Endothelial cell of umbilical vein (primary cell): ENCODE measurements around the gene RHAG.

ENCODE experiments used
- EZH2 ChIP-seq: IDR thresholded peaks from 2 replicates; pipeline ENCODE4 v1.6.1; 2012; ENCODE audit warnings: borderline replicate concordance, low read depth, mild to moderate bottlenecking, moderate library complexity, low read length, inconsistent platforms; ENCODE audit not compliant: severe bottlenecking
- FOS ChIP-seq: IDR thresholded peaks from 2 replicates; pipeline ENCODE4 v1.6.1; 2011; ENCODE audit warnings: mild to moderate bottlenecking, low read length, moderate library complexity, borderline replicate concordance; ENCODE audit not compliant: insufficient read depth
- JUN ChIP-seq: IDR thresholded peaks from 2 replicates; pipeline ENCODE4 v1.6.1; 2011; ENCODE audit warnings: borderline replicate concordance, low read depth; ENCODE audit not compliant: insufficient read length, insufficient read depth
- MAX ChIP-seq: IDR thresholded peaks from 2 replicates; pipeline ENCODE4 v1.6.1; 2011; ENCODE audit not compliant: insufficient read depth, insufficient read length
- POLR2A ChIP-seq: IDR thresholded peaks from 2 replicates; pipeline ENCODE4 v1.6.1; 2012; ENCODE audit warnings: low read depth, mild to moderate bottlenecking, control low read depth, low read length
- POLR2AphosphoS5 ChIP-seq: IDR thresholded peaks from 2 replicates; pipeline ENCODE4 v1.6.1; 2012; ENCODE audit warnings: low read depth, mild to moderate bottlenecking, control low read depth, low read length, moderate library complexity; ENCODE audit not compliant: insufficient read depth
- TF ChIP-seq, protein P1 (sequence below), 2 donors: IDR thresholded peaks; 1 replicate in 1 of 2; 2 replicates in 1 of 2; pipeline ENCODE4 v1.5.1; 2011; ENCODE audit warnings: low read length in 2 of 2, mild to moderate bottlenecking in 2 of 2, moderate library complexity in 2 of 2, control low read depth in 1 of 2, inconsistent platforms in 1 of 2, low read depth in 1 of 2; ENCODE audit not compliant: insufficient read depth in 1 of 2; ENCODE audit errors: extremely low read depth in 1 of 2

DNA sequence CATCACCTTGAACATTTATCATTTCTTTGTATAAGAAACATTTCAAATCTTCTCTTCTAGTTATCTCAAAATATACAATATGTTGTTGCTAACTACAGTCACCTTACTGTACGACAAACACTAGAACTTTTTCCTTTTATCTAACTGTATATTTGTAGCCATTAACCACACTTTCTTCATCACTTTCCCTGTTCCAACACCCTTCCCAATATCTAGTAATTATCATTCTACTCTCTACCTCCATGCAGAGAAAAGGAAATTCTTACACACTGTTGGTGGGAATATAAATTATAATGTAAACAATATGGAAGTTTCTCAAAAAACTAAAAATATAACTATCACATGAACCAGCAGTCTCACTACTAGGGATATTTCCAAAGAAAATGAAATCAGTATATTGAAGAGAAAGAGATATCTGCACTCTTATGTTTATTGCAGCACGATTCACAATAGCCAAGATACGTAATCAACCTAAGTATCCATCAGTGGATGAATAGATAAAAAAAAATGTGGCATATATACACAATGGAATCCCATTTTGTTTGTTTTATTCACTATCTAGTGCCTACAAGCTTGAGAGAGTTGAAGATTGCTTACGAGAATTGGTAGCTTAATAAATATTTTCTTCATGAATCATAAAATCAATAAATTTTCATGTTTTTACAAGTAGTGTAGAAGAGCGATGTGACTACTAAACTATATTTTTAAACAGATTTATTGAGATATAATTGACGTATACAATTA lies 2.4 kb downstream of the RHAG start:
- TF ChIP-seq, protein P1, sequence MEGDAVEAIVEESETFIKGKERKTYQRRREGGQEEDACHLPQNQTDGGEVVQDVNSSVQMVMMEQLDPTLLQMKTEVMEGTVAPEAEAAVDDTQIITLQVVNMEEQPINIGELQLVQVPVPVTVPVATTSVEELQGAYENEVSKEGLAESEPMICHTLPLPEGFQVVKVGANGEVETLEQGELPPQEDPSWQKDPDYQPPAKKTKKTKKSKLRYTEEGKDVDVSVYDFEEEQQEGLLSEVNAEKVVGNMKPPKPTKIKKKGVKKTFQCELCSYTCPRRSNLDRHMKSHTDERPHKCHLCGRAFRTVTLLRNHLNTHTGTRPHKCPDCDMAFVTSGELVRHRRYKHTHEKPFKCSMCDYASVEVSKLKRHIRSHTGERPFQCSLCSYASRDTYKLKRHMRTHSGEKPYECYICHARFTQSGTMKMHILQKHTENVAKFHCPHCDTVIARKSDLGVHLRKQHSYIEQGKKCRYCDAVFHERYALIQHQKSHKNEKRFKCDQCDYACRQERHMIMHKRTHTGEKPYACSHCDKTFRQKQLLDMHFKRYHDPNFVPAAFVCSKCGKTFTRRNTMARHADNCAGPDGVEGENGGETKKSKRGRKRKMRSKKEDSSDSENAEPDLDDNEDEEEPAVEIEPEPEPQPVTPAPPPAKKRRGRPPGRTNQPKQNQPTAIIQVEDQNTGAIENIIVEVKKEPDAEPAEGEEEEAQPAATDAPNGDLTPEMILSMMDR (IDR thresholded peaks at IDR 0.05; ENCODE audit: extremely low read depth in 1 of 2, insufficient read depth in 1 of 2, low read depth in 1 of 2, low read length in 2 of 2), result no peak
- no peak for TF ChIP-seq POLR2AphosphoS5
- TF ChIP-seq JUN, result no peak
- no peak for TF ChIP-seq EZH2
- no peak for TF ChIP-seq POLR2A
- no peak for TF ChIP-seq MAX
- no peak for TF ChIP-seq FOS
